ENCODE results near the gene SSR4. TPM values are rescaled to one million over a fixed set of nuclear protein-coding genes. Genes with fewer than 3 reads are reported as not detected.

SSR4 gene
- total and polyA plus RNA-seq, 2 of the 8 experiments (the other 6 are each of a cell fraction or from before 2014, with no cell fraction given): 168 to 642 TPM

- TF ChIP-seq POLR2AphosphoS5 (IDR thresholded peaks at IDR 0.05; ENCODE audit: low read depth, low read length): no peak
- TF ChIP-seq CTCF (IDR thresholded peaks at IDR 0.05; ENCODE audit: control extremely low read depth in 1 of 3, insufficient read depth in 1 of 3, low read depth in 1 of 3, low read length in 3 of 3): no peak
- no peak for TF ChIP-seq YY1 (IDR thresholded peaks at IDR 0.05; ENCODE audit: low read depth, low read length)
- no peak for TF ChIP-seq RXRA (IDR thresholded peaks at IDR 0.05; ENCODE audit: insufficient read depth, low read depth, low read length)
- no peak for TF ChIP-seq CHD1 (IDR thresholded peaks at IDR 0.05; ENCODE audit: low read depth, low read length)
Observed at GRCh38 chrX:153779891-153780677, 14.4 kb upstream of the SSR4 start (continued).

All from H1 (cell line).